SK-N-SH (cell line): ENCODE data around the gene ADGRB2. TPM values are rescaled to one million over a fixed set of nuclear protein-coding genes. Genes with fewer than 3 reads are reported as not detected.

Experiments used
- CTCF ChIA-PET: fragments of 300-600, 350-600 bp; formaldehyde crosslinking; extraction: SDS; loops from one replicate; lab custom pipeline; 2021; lab: Yijun Ruan, JAX
- POLR2A ChIA-PET: fragments of 350-600 bp; sonication (Branson Sonifier 250); formaldehyde crosslinking; extraction: SDS; loops from one replicate; lab custom pipeline; 2020; ENCODE audit warnings: antibody characterized with exemption, inconsistent platforms; lab: Yijun Ruan, JAX
- DNase-seq: peaks from one replicate; pipeline ENCODE4 v3.0.0; 2012
- H2AFZ ChIP-seq: fragments of 200-600 bp; sonication (generic); 2 replicates; pipeline ENCODE4 v1.8.1; 2016; ENCODE audit warnings: antibody characterized with exemption, mild to moderate bottlenecking, low read depth
- H3F3A ChIP-seq: fragments of 200-600 bp; sonication (generic); replicated peaks from 2 replicates; pipeline ENCODE3; 2016; ENCODE audit warnings: antibody characterized with exemption, mild to moderate bottlenecking; ENCODE audit not compliant: insufficient read depth
- H3K27ac ChIP-seq, 2 experiments: fragments of 200-500 bp in 1 of 2; fragments of 200-600 bp in 1 of 2; sonication (Bioruptor generic) in 1 of 2; sonication (generic), shearing (Covaris generic) in 1 of 2; 2 replicates each; pipeline versions ENCODE4 v1.5.1 to v1.6.1; 2014 to 2016; ENCODE audit warnings: low read depth in 2 of 2, inconsistent platforms in 1 of 2, low read length in 1 of 2, mild to moderate bottlenecking in 1 of 2, mixed read lengths in 1 of 2
- H3K27me3 ChIP-seq: fragments of 200-600 bp; sonication (generic), shearing (Covaris generic); 2 replicates; pipeline ENCODE4 v1.6.1; 2016; ENCODE audit warnings: mixed run types; ENCODE audit not compliant: insufficient read depth
- H3K36me3 ChIP-seq, 2 experiments: fragments of 200-500 bp in 1 of 2; fragments of 200-600 bp in 1 of 2; sonication (Bioruptor generic) in 1 of 2; sonication (generic) in 1 of 2; replicated peaks in 1 of 2; 2 replicates each; pipeline versions ENCODE3 to v1.5.1; 2014 to 2016; ENCODE audit warnings: low read length in 1 of 2, mild to moderate bottlenecking in 1 of 2; ENCODE audit not compliant: insufficient read depth in 2 of 2, control insufficient read depth in 1 of 2
- H3K4me1 ChIP-seq, 2 experiments: fragments of 200-500 bp in 1 of 2; fragments of 200-600 bp in 1 of 2; sonication (Bioruptor generic) in 1 of 2; sonication (generic), shearing (Covaris generic) in 1 of 2; 2 replicates each; pipeline versions ENCODE4 v1.5.1 to v1.6.1; 2014 to 2016; ENCODE audit warnings: low read depth in 1 of 2, low read length in 1 of 2, mixed run types in 1 of 2; ENCODE audit not compliant: insufficient read depth in 2 of 2, control insufficient read depth in 1 of 2
- H3K4me2 ChIP-seq: fragments of 200-600 bp; sonication (generic), shearing (Covaris generic); 2 replicates; pipeline ENCODE4 v1.6.1; 2017; ENCODE audit warnings: mixed run types
- H3K4me3 ChIP-seq, 2 experiments: fragments of 200-500 bp in 1 of 2; fragments of 200-600 bp in 1 of 2; sonication (Bioruptor generic) in 1 of 2; sonication (generic), shearing (Covaris generic) in 1 of 2; 2 replicates each; pipeline versions ENCODE4 v1.5.1 to v1.8.1; 2014 to 2016; ENCODE audit warnings: low read depth in 2 of 2, inconsistent platforms in 1 of 2, low read length in 1 of 2, mild to moderate bottlenecking in 1 of 2, mixed read lengths in 1 of 2, moderate library complexity in 1 of 2
- H3K79me2 ChIP-seq: fragments of 200-600 bp; sonication (generic); 2 replicates; pipeline ENCODE4 v1.8.1; 2017; ENCODE audit warnings: mild to moderate bottlenecking; ENCODE audit not compliant: insufficient read depth
- H3K9ac ChIP-seq: fragments of 200-600 bp; sonication (generic); 2 replicates; pipeline ENCODE4 v1.6.1; 2017; ENCODE audit warnings: mixed run types
- H3K9me2 ChIP-seq: fragments of 200-600 bp; sonication (generic); 2 replicates; pipeline ENCODE4 v1.6.1; 2017; ENCODE audit warnings: mixed run types
- H3K9me3 ChIP-seq: fragments of 200-600 bp; sonication (generic); 2 replicates; pipeline ENCODE4 v1.6.1; 2017; ENCODE audit warnings: mixed run types, mild to moderate bottlenecking, moderate library complexity
- H4K20me1 ChIP-seq: fragments of 200-600 bp; sonication (generic); 2 replicates; pipeline ENCODE4 v1.6.1; 2017; ENCODE audit warnings: mild to moderate bottlenecking, mixed run types; ENCODE audit not compliant: insufficient read depth
- ELF1 ChIP-seq: IDR thresholded peaks from 2 replicates; pipeline ENCODE4 v1.4.0; 2012
- EP300 ChIP-seq, 2 experiments: IDR thresholded peaks; 2 replicates each; pipeline versions ENCODE4 v1.4.0 to v1.6.1; 2012; ENCODE audit warnings: borderline replicate concordance in 1 of 2, low read depth in 1 of 2, low read length in 1 of 2
- EZH2phosphoT487 ChIP-seq: fragments of 200-600 bp; sonication (generic); IDR thresholded peaks from 2 replicates; pipeline ENCODE4 v1.6.1; 2017; ENCODE audit warnings: low read depth, mixed run types, mild to moderate bottlenecking, antibody characterized with exemption, moderate library complexity, borderline replicate concordance
- FOXJ3 ChIP-seq: sonication (generic); formaldehyde crosslinking; IDR thresholded peaks from 2 replicates; pipeline ENCODE4 v1.5.1; 2020; ENCODE audit warnings: mild to moderate bottlenecking, missing genetic modification reagents
- GABPA ChIP-seq: IDR thresholded peaks from 2 replicates; pipeline ENCODE4 v1.4.0; 2012; ENCODE audit warnings: low read depth, mild to moderate bottlenecking
- GATA2 ChIP-seq: sonication (generic); formaldehyde crosslinking; IDR thresholded peaks from 2 replicates; pipeline ENCODE4 v1.5.0; 2020; ENCODE audit warnings: mild to moderate bottlenecking, missing genetic modification reagents
- MEF2A ChIP-seq: IDR thresholded peaks from 2 replicates; pipeline ENCODE4 v1.4.0; 2012; ENCODE audit warnings: low read depth, borderline replicate concordance
- MXI1 ChIP-seq: IDR thresholded peaks from 2 replicates; pipeline ENCODE4 v1.6.1; 2012; ENCODE audit warnings: mild to moderate bottlenecking, low read depth, low read length, improper control_type of control experiment
- NFIC ChIP-seq: IDR thresholded peaks from 2 replicates; pipeline ENCODE4 v1.4.0; 2012; ENCODE audit warnings: borderline replicate concordance
- NRF1 ChIP-seq: IDR thresholded peaks from 2 replicates; pipeline ENCODE4 v1.6.1; 2012; ENCODE audit warnings: low read depth, mild to moderate bottlenecking, low read length
- POLR2AphosphoS5 ChIP-seq: IDR thresholded peaks from 2 replicates; pipeline ENCODE4 v1.6.1; 2012; ENCODE audit warnings: low read depth, low read length
- RAD21 ChIP-seq: IDR thresholded peaks from 2 replicates; pipeline ENCODE4 v1.6.1; 2012; ENCODE audit warnings: mild to moderate bottlenecking, low read length
- RXRA ChIP-seq: IDR thresholded peaks from 2 replicates; pipeline ENCODE4 v1.4.0; 2012; ENCODE audit warnings: low read depth, mild to moderate bottlenecking, borderline replicate concordance
- SIN3A ChIP-seq: IDR thresholded peaks from 2 replicates; pipeline ENCODE4 v1.6.1; 2012; ENCODE audit warnings: low read depth, mild to moderate bottlenecking, low read length, moderate library complexity, borderline replicate concordance
- TAF1 ChIP-seq: IDR thresholded peaks from 2 replicates; pipeline ENCODE4 v1.6.1; 2012; ENCODE audit warnings: low read depth, mild to moderate bottlenecking, low read length, moderate library complexity, borderline replicate concordance
- TCF12 ChIP-seq: IDR thresholded peaks from 2 replicates; pipeline ENCODE4 v1.4.0; 2012
- WGBS: methylation state at CpG from one replicate; pipeline ENCODE4 v1.1.6; 2017; ENCODE audit warnings: low lambda C conversion rate; 5-methylcytosine and 5-hydroxymethylcytosine counted together
- polyA plus RNA-seq, 3 experiments: library from polyadenylated mRNA; depleted of rRNA; stranded (reverse); fragments of >200 nt; gene quantifications; 2 replicates each; pipeline ENCODE4 v1.2.3, GENCODE V29; 2012
- TF ChIP-seq, protein P1 (sequence below): IDR thresholded peaks from 2 replicates; pipeline ENCODE4 v1.4.0; 2012; ENCODE audit warnings: low read depth
- TF ChIP-seq, protein P2 (sequence below): fragments of 150-350 bp; IDR thresholded peaks from 2 replicates; pipeline ENCODE4 v1.6.1; 2016; ENCODE audit warnings: mild to moderate bottlenecking, low read depth, low read length
- TF ChIP-seq, protein P3 (sequence below): fragments of 200-600 bp; sonication (generic); IDR thresholded peaks from 2 replicates; pipeline ENCODE4 v1.6.1; 2017; ENCODE audit warnings: antibody characterized with exemption, mild to moderate bottlenecking, moderate library complexity

The ADGRB2 gene
- polyA plus RNA-seq, 1 of the 3 experiments (the other 2 are of a cell fraction), result 13.0 TPM

DNA sequence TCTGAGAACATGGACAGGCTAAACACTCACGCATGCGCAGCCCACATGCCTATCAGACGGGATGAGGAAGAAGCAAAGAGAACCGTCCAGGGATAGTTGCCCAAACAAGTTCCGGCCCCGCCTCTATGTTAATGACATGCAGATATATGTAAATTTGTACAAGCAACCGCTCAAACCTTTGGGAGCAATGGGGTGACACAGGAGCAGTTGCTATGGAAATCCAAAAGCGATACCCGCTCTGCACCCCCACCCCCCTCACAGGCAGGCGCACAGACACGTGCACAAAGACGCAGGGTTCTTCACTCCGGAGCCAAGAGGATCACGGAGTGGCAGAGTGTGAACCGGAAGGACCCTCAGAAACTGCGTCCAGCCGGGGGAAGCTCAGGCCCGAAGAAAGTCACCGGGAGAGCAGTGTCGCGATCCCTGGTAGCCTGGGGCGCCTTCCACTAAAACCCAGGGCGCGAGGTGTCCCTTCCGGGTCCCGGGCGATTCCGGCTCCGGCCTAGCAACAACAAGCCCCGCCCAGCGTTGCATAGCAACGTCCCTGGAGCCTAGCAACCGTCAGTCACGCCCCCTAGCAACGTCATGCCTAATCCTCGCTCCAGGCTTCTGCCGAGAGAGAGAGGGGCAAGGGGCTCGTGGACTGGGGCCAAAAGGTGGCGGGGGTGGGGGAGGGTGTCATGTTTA is 24.1 kb upstream of the ADGRB2 start (continued):
- TF ChIP-seq FOXJ3 (CRISPR knock-in tag) (0 out of 2 replicates have a peak, but pooled peaks have one; percentile 12), GABPA (peak; percentile 70), EP300 (IDR thresholded peaks at IDR 0.05; ENCODE audit: borderline replicate concordance in 1 of 2, low read depth in 1 of 2, low read length in 1 of 2) (no peak), ELF1 (peak; percentile 84), MEF2A (no peak), RXRA (no peak), POLR2AphosphoS5 (peak; percentile 77), NFIC (no peak), TCF12 (no peak), RAD21 (0 out of 2 replicates have a peak, but pooled peaks have one; percentile 2), MXI1 (peak; percentile 95)
- TF ChIP-seq, protein P1, sequence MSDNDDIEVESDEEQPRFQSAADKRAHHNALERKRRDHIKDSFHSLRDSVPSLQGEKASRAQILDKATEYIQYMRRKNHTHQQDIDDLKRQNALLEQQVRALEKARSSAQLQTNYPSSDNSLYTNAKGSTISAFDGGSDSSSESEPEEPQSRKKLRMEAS, result peak; percentile 54; the same call in 1 of the 2 replicates
- TF ChIP-seq, protein P2, sequence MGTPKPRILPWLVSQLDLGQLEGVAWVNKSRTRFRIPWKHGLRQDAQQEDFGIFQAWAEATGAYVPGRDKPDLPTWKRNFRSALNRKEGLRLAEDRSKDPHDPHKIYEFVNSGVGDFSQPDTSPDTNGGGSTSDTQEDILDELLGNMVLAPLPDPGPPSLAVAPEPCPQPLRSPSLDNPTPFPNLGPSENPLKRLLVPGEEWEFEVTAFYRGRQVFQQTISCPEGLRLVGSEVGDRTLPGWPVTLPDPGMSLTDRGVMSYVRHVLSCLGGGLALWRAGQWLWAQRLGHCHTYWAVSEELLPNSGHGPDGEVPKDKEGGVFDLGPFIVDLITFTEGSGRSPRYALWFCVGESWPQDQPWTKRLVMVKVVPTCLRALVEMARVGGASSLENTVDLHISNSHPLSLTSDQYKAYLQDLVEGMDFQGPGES, result no peak
- TF ChIP-seq, protein P3, sequence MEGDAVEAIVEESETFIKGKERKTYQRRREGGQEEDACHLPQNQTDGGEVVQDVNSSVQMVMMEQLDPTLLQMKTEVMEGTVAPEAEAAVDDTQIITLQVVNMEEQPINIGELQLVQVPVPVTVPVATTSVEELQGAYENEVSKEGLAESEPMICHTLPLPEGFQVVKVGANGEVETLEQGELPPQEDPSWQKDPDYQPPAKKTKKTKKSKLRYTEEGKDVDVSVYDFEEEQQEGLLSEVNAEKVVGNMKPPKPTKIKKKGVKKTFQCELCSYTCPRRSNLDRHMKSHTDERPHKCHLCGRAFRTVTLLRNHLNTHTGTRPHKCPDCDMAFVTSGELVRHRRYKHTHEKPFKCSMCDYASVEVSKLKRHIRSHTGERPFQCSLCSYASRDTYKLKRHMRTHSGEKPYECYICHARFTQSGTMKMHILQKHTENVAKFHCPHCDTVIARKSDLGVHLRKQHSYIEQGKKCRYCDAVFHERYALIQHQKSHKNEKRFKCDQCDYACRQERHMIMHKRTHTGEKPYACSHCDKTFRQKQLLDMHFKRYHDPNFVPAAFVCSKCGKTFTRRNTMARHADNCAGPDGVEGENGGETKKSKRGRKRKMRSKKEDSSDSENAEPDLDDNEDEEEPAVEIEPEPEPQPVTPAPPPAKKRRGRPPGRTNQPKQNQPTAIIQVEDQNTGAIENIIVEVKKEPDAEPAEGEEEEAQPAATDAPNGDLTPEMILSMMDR, result no peak

DNA sequence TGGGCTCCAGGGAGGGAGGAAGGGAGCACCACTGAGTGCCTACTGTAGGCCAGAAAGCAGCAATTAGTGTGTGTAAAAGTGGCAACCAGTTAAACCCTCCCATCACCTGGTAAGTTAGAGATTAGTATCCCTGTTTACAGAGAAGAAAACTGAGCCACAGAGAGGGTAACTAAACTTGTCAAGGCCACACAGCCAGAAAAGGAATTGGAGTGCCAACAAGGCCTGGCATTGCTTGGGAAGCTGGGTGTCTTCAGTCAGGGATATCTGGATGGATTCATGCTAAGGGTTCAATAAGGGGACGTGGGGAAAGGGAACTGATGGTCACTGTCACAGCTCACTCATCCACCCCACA is 23.6 kb upstream of the ADGRB2 start:
- no peak for TF ChIP-seq NRF1
- TF ChIP-seq RAD21, result no peak
- TF ChIP-seq EP300 (IDR thresholded peaks at IDR 0.05; ENCODE audit: borderline replicate concordance in 1 of 2, low read depth in 1 of 2, low read length in 1 of 2), result no peak
- TF ChIP-seq GATA2, result no peak
- TF ChIP-seq RXRA, result no peak
- TF ChIP-seq, protein P3, result no peak
- TF ChIP-seq EZH2phosphoT487, result no peak
- TF ChIP-seq SIN3A, result no peak
- no peak for TF ChIP-seq TAF1
- Histone ChIP-seq H3K9ac (peak overlapping the region; percentile 82; the same call in 1 of the 2 replicates), H4K20me1 (no peaks in the 10 kb centered on the region), H3F3A (peaks cover 9% of the 10 kb centered on the region), H3K36me3 (no peaks in the 10 kb centered on the region), H3K9me2 (no peaks in the 10 kb centered on the region), H3K27ac (peak overlapping the region; percentile 65 to 70; a peak in 3 of 4 replicates), H3K4me2 (peak overlapping the region; percentile 98), H3K27me3 (no peaks in the 10 kb centered on the region), H3K9me3 (no peaks in the 10 kb centered on the region), H3K4me3 (peak overlapping the region in 1 of 2 experiments; percentile 67; a peak in 2 of 4 replicates), H2AFZ (0 out of 2 replicates have a peak overlapping the region, but pooled peaks have one; percentile 13), H3K4me1 (peaks cover 7 to 70% of the 10 kb centered on the region in 2 experiments), H3K79me2 (no peaks in the 10 kb centered on the region)
- WGBS, result 70% methylated on average over 1 of the region's 1 CpG
- DNase-seq, result no peak
- CTCF ChIA-PET, result interaction anchor here (1.1 to 21.1 kb wide), 16 partner anchors 11 to 224 kb away, joined by 3 to 707 read pairs (median 20); partner anchors contain the start of genes ADGRB2, COL16A1, PTP4A2 and SPOCD1
- POLR2A ChIA-PET, result interaction anchor here (0.7 to 1.9 kb wide), 3 partner anchors 25 to 72 kb away, joined by 3 to 7 read pairs (median 6); no protein-coding TSS in a partner anchor
